Kidney (tissue), 14 donors: ENCODE data around the gene SLC26A8. TPM values are rescaled to one million over a fixed set of nuclear protein-coding genes. Genes with fewer than 3 reads are reported as not detected.

ENCODE experiments used
- DNase-seq, 5 donors: peaks; one replicate each; pipeline ENCODE4 v3.0.0-alpha.2; 2013 to 2020
- FAIRE-seq: peaks from 2 replicates; lab custom pipeline; 2012; peaks lifted over from hg19 to GRCh38; lab: Jason Lieb, UNC
- H3K27ac ChIP-seq, 2 donors: one replicate each; pipeline ENCODE4 v1.7.0; 2013; ENCODE audit warnings: low read depth in 2 of 2, low read length in 2 of 2, inconsistent platforms in 1 of 2
- H3K27me3 ChIP-seq: one replicate; pipeline ENCODE4 v1.7.1; 2013; ENCODE audit warnings: low read length, inconsistent platforms; ENCODE audit not compliant: control insufficient read depth, insufficient read depth
- H3K36me3 ChIP-seq, 3 donors: one replicate each; pipeline versions ENCODE4 v1.7.0 to v1.7.1; 2013; ENCODE audit warnings: low read length in 3 of 3, control low read depth in 1 of 3, inconsistent platforms in 1 of 3; ENCODE audit not compliant: insufficient read depth in 3 of 3, control insufficient read depth in 2 of 3
- H3K4me1 ChIP-seq, 3 donors: one replicate each; pipeline versions ENCODE4 v1.7.0 to v1.7.1; 2013; ENCODE audit warnings: low read length in 3 of 3, inconsistent platforms in 1 of 3, low read depth in 1 of 3; ENCODE audit not compliant: control insufficient read depth in 2 of 3, insufficient read depth in 2 of 3
- H3K4me3 ChIP-seq, 3 donors: one replicate each; pipeline versions ENCODE4 v1.7.0 to v1.8.1; 2013; ENCODE audit warnings: low read length in 3 of 3, control low read depth in 1 of 3, inconsistent platforms in 1 of 3
- H3K9ac ChIP-seq, 3 donors: one replicate each; pipeline versions ENCODE4 v1.7.0 to v1.7.1; 2013; ENCODE audit warnings: low read length in 3 of 3, control low read depth in 1 of 3, inconsistent platforms in 1 of 3
- H3K9me3 ChIP-seq, 3 donors: one replicate each; pipeline versions ENCODE4 v1.7.0 to v1.7.1; 2013; ENCODE audit warnings: low read length in 3 of 3, control low read depth in 1 of 3, inconsistent platforms in 1 of 3; ENCODE audit not compliant: control insufficient read depth in 2 of 3, insufficient read depth in 1 of 3
- CTCF ChIP-seq: IDR thresholded peaks from 3 replicates; pipeline ENCODE4 v1.5.1; 2012; ENCODE audit warnings: mild to moderate bottlenecking, moderate library complexity, borderline replicate concordance; ENCODE audit not compliant: insufficient read depth; ENCODE audit errors: extremely low read depth
- intact Hi-C: fragments of 100-400 bp; cut with DNase I; formaldehyde crosslinking; loops from one replicate; pipeline ENCODE4 v1.11.1; 2022
- polyA plus RNA-seq: library from polyadenylated mRNA; stranded (reverse); fragments of 350-450 nt; fragmentation: Illumina TruSeq; extraction: RNeasy Lipid Tissue Mini Kit (QIAGEN cat#74804); gene quantifications from one replicate; pipeline ENCODE4 v1.2.3, GENCODE V29; 2014; ENCODE audit warnings: low read depth, low replicate concordance; ENCODE audit not compliant: insufficient read depth
- total RNA-seq: library from RNA; stranded (reverse); fragmentation: NEBNext Ultra II Directional; extraction: Animal tissue kit (Norgen Biotek cat#: 25700); gene quantifications from one replicate; pipeline ENCODE4 v1.2.1, GENCODE V29; 2021
- donor health status: control.
- donor health status: control.
- donor health status: control.
- donor health status: control.
- donor health status: control.
- donor health status: DM: yes; HTN: yes; CAD: no.
- donor health status: Normal renal cell carcinoma (clear cell type).

Gene SLC26A8
- total and polyA plus RNA-seq, 2 donors from 2014 or later, result 0.22 TPM; not detected in 1

- DNase-seq (no peak), FAIRE-seq (no peak)
- Histone ChIP-seq H3K27ac (no peak overlapping the region), H3K9ac (no peak overlapping the region), H3K4me1 (no peaks in the 10 kb centered on the region), H3K36me3 (no peaks in the 10 kb centered on the region), H3K4me3 (no peak overlapping the region), H3K9me3 (no peaks in the 10 kb centered on the region), H3K27me3 (no peaks in the 10 kb centered on the region)
- intact Hi-C loops, result no loop called here
- no peak for TF ChIP-seq CTCF
Measured at GRCh38 chr6:35895560-35895959, 128.9 kb downstream of the SLC26A8 start.

GRCh38 chr6:35894776-35895175 lies 129.7 kb downstream of the SLC26A8 start:
- H3K4me1 ChIP-seq, result no peaks in the 10 kb centered on the region
- no peaks in the 10 kb centered on the region for H3K27me3 ChIP-seq
- H3K4me3 ChIP-seq, result no peak overlapping the region
- H3K9me3 ChIP-seq, result no peaks in the 10 kb centered on the region
- DNase-seq, result no peak
- no peak overlapping the region for H3K27ac ChIP-seq
- H3K9ac ChIP-seq, result no peak overlapping the region
- intact Hi-C loops, result no loop called here
- no peak for FAIRE-seq
- TF ChIP-seq CTCF, result no peak
- no peaks in the 10 kb centered on the region for H3K36me3 ChIP-seq

Other genes with a start within 250 kb of the SLC26A8 start
- gene CLPSL2, start 248.0 kb downstream of the SLC26A8 start, total RNA-seq, result not detected
- gene CLPSL2, start 248.0 kb downstream of the SLC26A8 start, polyA plus RNA-seq, result not detected
- gene CLPSL1, start 243.6 kb downstream of the SLC26A8 start, total RNA-seq, result not detected
- gene CLPSL1, start 243.6 kb downstream of the SLC26A8 start, polyA plus RNA-seq, result not detected
- gene CLPS, start 227.3 kb downstream of the SLC26A8 start, total RNA-seq, result not detected
- gene CLPS, start 227.3 kb downstream of the SLC26A8 start, polyA plus RNA-seq, result not detected
- gene LHFPL5, start 219.3 kb downstream of the SLC26A8 start, total RNA-seq, result 0.47 TPM
- not detected for gene LHFPL5, start 219.3 kb downstream of the SLC26A8 start, polyA plus RNA-seq
- gene SRPK1, start 103.5 kb downstream of the SLC26A8 start, total RNA-seq, result 35.3 TPM
- gene SRPK1, start 103.5 kb downstream of the SLC26A8 start, polyA plus RNA-seq, result 12.2 TPM
- 56.6 TPM for gene MAPK14, start 3.2 kb upstream of the SLC26A8 start, total RNA-seq
- gene MAPK14, start 3.2 kb upstream of the SLC26A8 start, polyA plus RNA-seq, result 19.9 TPM
- gene MAPK13, start 105.9 kb upstream of the SLC26A8 start, total RNA-seq, result 43.3 TPM
- gene MAPK13, start 105.9 kb upstream of the SLC26A8 start, polyA plus RNA-seq, result 20.3 TPM
- gene BRPF3, start 172.1 kb upstream of the SLC26A8 start, total RNA-seq, result 29.5 TPM
- 10.2 TPM for gene BRPF3, start 172.1 kb upstream of the SLC26A8 start, polyA plus RNA-seq
- 0.19 TPM for gene PNPLA1, start 245.4 kb upstream of the SLC26A8 start, total RNA-seq
- gene PNPLA1, start 245.4 kb upstream of the SLC26A8 start, polyA plus RNA-seq, result 1.2 TPM